CD4-positive, alpha-beta T cell (primary cell): ENCODE data around the gene SERPINB5. TPM values are rescaled to one million over a fixed set of nuclear protein-coding genes. Genes with fewer than 3 reads are reported as not detected.

Experiments
- ATAC-seq: fragments of 200-7000 bp; cut with Tn5 transposase; one replicate; pipeline ENCODE4 v1.10.0; 2022; ENCODE audit warnings: mild to moderate bottlenecking; ENCODE audit not compliant: poor library complexity
- CTCF ChIA-PET: fragments of 350-600 bp; sonication (Branson Sonifier 250); formaldehyde crosslinking; loops from one replicate; lab custom pipeline; 2021; ENCODE audit warnings: antibody characterized with exemption, inconsistent platforms; lab: Charles Lee
- POLR2A ChIA-PET: fragments of 350-600 bp; sonication (Branson Sonifier 250); formaldehyde crosslinking; loops from one replicate; lab custom pipeline; 2021; ENCODE audit warnings: antibody characterized with exemption, inconsistent platforms; lab: Charles Lee
- DNase-seq, 14 experiments: peaks; one replicate each; pipeline ENCODE4 v3.0.0-alpha.2; 2013 to 2020; ENCODE audit warnings: mixed read lengths in 2 of 14
- H3K27ac ChIP-seq, 2 donors: one replicate each; pipeline versions ENCODE4 v1.5.1 to v1.7.0; 2013; ENCODE audit warnings: low read length in 2 of 2, low read depth in 1 of 2, mild to moderate bottlenecking in 1 of 2
- H3K27me3 ChIP-seq, 2 experiments: 1 replicate in 1 of 2; 2 replicates in 1 of 2; pipeline versions ENCODE4 v1.6.1 to v1.7.0; 2013; ENCODE audit warnings: low read length in 2 of 2, control low read depth in 1 of 2, mild to moderate bottlenecking in 1 of 2, moderate library complexity in 1 of 2; ENCODE audit not compliant: insufficient read depth in 2 of 2, control insufficient read depth in 1 of 2
- H3K36me3 ChIP-seq: one replicate; pipeline ENCODE4 v1.6.1; 2013; ENCODE audit warnings: low read length, control low read depth; ENCODE audit not compliant: insufficient read depth
- H3K4me1 ChIP-seq: one replicate; pipeline ENCODE4 v1.6.1; 2013; ENCODE audit warnings: low read length, control low read depth; ENCODE audit not compliant: insufficient read depth
- H3K4me3 ChIP-seq: one replicate; pipeline ENCODE4 v1.5.1; 2013; ENCODE audit warnings: mild to moderate bottlenecking, low read length, moderate library complexity
- H3K9me3 ChIP-seq, 2 experiments: 1 replicate in 1 of 2; 2 replicates in 1 of 2; pipeline versions ENCODE4 v1.6.1 to v1.7.0; 2013; ENCODE audit warnings: low read length in 2 of 2, mild to moderate bottlenecking in 2 of 2, control low read depth in 1 of 2, moderate library complexity in 1 of 2; ENCODE audit not compliant: control insufficient read depth in 1 of 2, insufficient read depth in 1 of 2
- H3K27ac Mint-ChIP-seq: one replicate; pipeline ENCODE4 v1.8.0; 2020; ENCODE audit warnings: mixed read lengths
- H3K27me3 Mint-ChIP-seq: one replicate; pipeline ENCODE4 v1.8.0; 2021; ENCODE audit warnings: mixed read lengths
- H3K36me3 Mint-ChIP-seq: one replicate; pipeline ENCODE4 v1.8.0; 2021; ENCODE audit warnings: low read depth, mixed read lengths
- H3K4me1 Mint-ChIP-seq: one replicate; pipeline ENCODE4 v1.8.0; 2021; ENCODE audit warnings: low read depth, mixed read lengths
- H3K4me3 Mint-ChIP-seq: one replicate; pipeline ENCODE4 v1.8.0; 2020; ENCODE audit warnings: mild to moderate bottlenecking, mixed read lengths
- H3K9me3 Mint-ChIP-seq: one replicate; pipeline ENCODE4 v1.8.0; 2020; ENCODE audit warnings: mixed read lengths
- CTCF ChIP-seq: fragments of 200-600 bp; IDR thresholded peaks from one replicate; pipeline ENCODE4 v1.8.0; 2022; ENCODE audit warnings: antibody characterized with exemption, mild to moderate bottlenecking
- intact Hi-C, 2 experiments: fragments of 100-400 bp; cut with DNase I in 1 of 2; cut with micrococcal nuclease in 1 of 2; formaldehyde crosslinking; loops; one replicate each; pipeline versions ENCODE4 v1.15.1 to v1.9.0; 2023 to 2025; cut with DNase I, micrococcal nuclease
- total RNA-seq, 174 experiments: library from RNA in 2 of 174; stranded (reverse) in 2 of 174; gene quantifications; one replicate each; pipeline ENCODE4 v1.2.3 and lab custom pipeline; 2021 to 2026

The SERPINB5 gene
- total RNA-seq, 2 experiments from 2014 or later, result not detected

- ChIA-PET CTCF (interaction anchor here (1.3 kb wide), 1 partner anchor 9 kb away, joined by 3 read pairs; no protein-coding TSS in a partner anchor), POLR2A (no interaction called here)
- H3K4me3 Mint-ChIP-seq, result no peak overlapping the region
- Histone ChIP-seq H3K27me3 (no peaks in the 10 kb centered on the region), H3K36me3 (no peaks in the 10 kb centered on the region), H3K4me3 (no peak overlapping the region), H3K27ac (no peak overlapping the region), H3K9me3 (no peaks in the 10 kb centered on the region), H3K4me1 (no peaks in the 10 kb centered on the region)
- ATAC-seq (no peak), DNase-seq (no peak)
- H3K4me1 Mint-ChIP-seq, result no peaks in the 10 kb centered on the region
- H3K27me3 Mint-ChIP-seq, result peaks cover 4% of the 10 kb centered on the region
- no peak overlapping the region for H3K27ac Mint-ChIP-seq
- no peaks in the 10 kb centered on the region for H3K9me3 Mint-ChIP-seq
- no peak for TF ChIP-seq CTCF
- H3K36me3 Mint-ChIP-seq, result no peaks in the 10 kb centered on the region
- intact Hi-C loops, result loop anchor here in 1 of 2 experiments (5.0 kb wide), 1 partner anchor 732 kb away; no protein-coding TSS in a partner anchor
Measured at GRCh38 chr18:63443829-63444228, 32.9 kb upstream of the SERPINB5 start.

GRCh38 chr18:63444580-63444979, 32.2 kb upstream of the SERPINB5 start:
- no peaks in the 10 kb centered on the region for H3K4me1 ChIP-seq
- no peak overlapping the region for H3K27ac Mint-ChIP-seq
- intact Hi-C loops, result loop anchor here in 1 of 2 experiments (5.0 kb wide), 1 partner anchor 732 kb away; no protein-coding TSS in a partner anchor
- H3K36me3 ChIP-seq, result no peaks in the 10 kb centered on the region
- TF ChIP-seq CTCF, result no peak
- ChIA-PET POLR2A (no interaction called here), CTCF (interaction anchor here (1.3 kb wide), 1 partner anchor 10 kb away, joined by 3 read pairs; no protein-coding TSS in a partner anchor)
- peak in 3 of 14 experiments; percentile 19 to 66 (median 58) for DNase-seq
- H3K9me3 Mint-ChIP-seq, result no peaks in the 10 kb centered on the region
- peak overlapping the region in 1 of 2 donors; percentile 6 for H3K27ac ChIP-seq
- H3K9me3 ChIP-seq, result no peaks in the 10 kb centered on the region
- H3K27me3 Mint-ChIP-seq, result no peaks in the 10 kb centered on the region
- no peaks in the 10 kb centered on the region for H3K36me3 Mint-ChIP-seq
- no peak overlapping the region for H3K4me3 Mint-ChIP-seq
- H3K4me3 ChIP-seq, result no peak overlapping the region
- ATAC-seq, result no peak
- H3K4me1 Mint-ChIP-seq, result no peaks in the 10 kb centered on the region
- no peaks in the 10 kb centered on the region for H3K27me3 ChIP-seq

- ATAC-seq (no peak), DNase-seq (no peak)
- no peak for TF ChIP-seq CTCF
- H3K4me3 ChIP-seq, result no peak overlapping the region
- ChIA-PET CTCF (interaction anchor here (1.3 kb wide), 1 partner anchor 10 kb away, joined by 3 read pairs; no protein-coding TSS in a partner anchor), POLR2A (no interaction called here)
- no peaks in the 10 kb centered on the region for H3K36me3 ChIP-seq
- intact Hi-C loops, result no loop called here
- H3K4me1 Mint-ChIP-seq, result no peaks in the 10 kb centered on the region
- no peaks in the 10 kb centered on the region for H3K36me3 Mint-ChIP-seq
- H3K4me3 Mint-ChIP-seq, result no peak overlapping the region
- no peaks in the 10 kb centered on the region for H3K9me3 Mint-ChIP-seq
- H3K27ac ChIP-seq, result peak overlapping the region in 1 of 2 donors; percentile 6
- no peaks in the 10 kb centered on the region for H3K27me3 Mint-ChIP-seq
- H3K27ac Mint-ChIP-seq, result no peak overlapping the region
- H3K9me3 ChIP-seq, result no peaks in the 10 kb centered on the region
- no peaks in the 10 kb centered on the region for H3K4me1 ChIP-seq
- H3K27me3 ChIP-seq, result no peaks in the 10 kb centered on the region
Measured at GRCh38 chr18:63445037-63445436, 31.7 kb upstream of the SERPINB5 start.
